Measurements from ENCODE around the gene TTC28.

TTC28 gene

GRCh38 chr22:28341001-28341400 is 338.6 kb downstream of the TTC28 start:
- DNase-seq, result no peak

- no peak for DNase-seq
Observed at GRCh38 chr22:28333088-28333487, 346.6 kb downstream of the TTC28 start.

- no peak for DNase-seq
Observed at GRCh38 chr22:28332410-28332809, 347.2 kb downstream of the TTC28 start.

GRCh38 chr22:28331695-28332094 is 347.9 kb downstream of the TTC28 start:
- no peak for DNase-seq

- DNase-seq, result no peak
Observed at GRCh38 chr22:28329186-28330073, 350.2 kb downstream of the TTC28 start.

GRCh38 chr22:28328756-28329155 is 350.9 kb downstream of the TTC28 start:
- no peak for DNase-seq

GRCh38 chr22:28316014-28316413 is 363.6 kb downstream of the TTC28 start:
- DNase-seq, result no peak

- no peak for DNase-seq
Observed at GRCh38 chr22:28314959-28315358, 364.7 kb downstream of the TTC28 start.

- DNase-seq, result no peak
Observed at GRCh38 chr22:28310299-28310698, 369.3 kb downstream of the TTC28 start.

GRCh38 chr22:28299753-28300152 is 379.9 kb downstream of the TTC28 start:
- no peak for DNase-seq

- no peak for DNase-seq
Observed at GRCh38 chr22:28299309-28299708, 380.3 kb downstream of the TTC28 start.

GRCh38 chr22:28297504-28297903 is 382.1 kb downstream of the TTC28 start:
- no peak for DNase-seq

GRCh38 chr22:28296452-28296851 is 383.2 kb downstream of the TTC28 start:
- no peak for DNase-seq

- DNase-seq, result no peak
Observed at GRCh38 chr22:28283068-28283654, 396.5 kb downstream of the TTC28 start.

GRCh38 chr22:28282405-28283067 is 397.1 kb downstream of the TTC28 start:
- no peak for DNase-seq

- DNase-seq, result no peak
Observed at GRCh38 chr22:28279888-28280287, 399.8 kb downstream of the TTC28 start.

- no peak for DNase-seq
Observed at GRCh38 chr22:28269277-28269676, 410.4 kb downstream of the TTC28 start.

GRCh38 chr22:28268850-28269249 is 410.8 kb downstream of the TTC28 start:
- no peak for DNase-seq

- DNase-seq, result no peak
Observed at GRCh38 chr22:28268171-28268570, 411.5 kb downstream of the TTC28 start.

- no peak for DNase-seq
Observed at GRCh38 chr22:28260619-28261018, 419.0 kb downstream of the TTC28 start.

- no peak for DNase-seq
Observed at GRCh38 chr22:28259774-28260312, 419.8 kb downstream of the TTC28 start.

- no peak for DNase-seq
Observed at GRCh38 chr22:28254396-28254795, 425.2 kb downstream of the TTC28 start.

GRCh38 chr22:28252539-28252938 is 427.1 kb downstream of the TTC28 start:
- DNase-seq, result no peak

Measured in stimulated activated CD4-positive, alpha-beta T cell treated with anti-CD3 and anti-CD28 coated beads, Interleukin-4, amount 100 ng/mL, for 24 hours (primary cell).